ENCODE data around the gene GXYLT1.

GRCh38 chr12:42039577-42039976 lies 105.1 kb downstream of the GXYLT1 start:
- TF ChIP-seq POLR2A (IDR thresholded peaks at IDR 0.05): no peak
- no peak for TF ChIP-seq CTCF (IDR thresholded peaks at IDR 0.05)

Measured in heart left ventricle (tissue), 13 donors.